ENCODE results near the gene QSOX2.

DNA sequence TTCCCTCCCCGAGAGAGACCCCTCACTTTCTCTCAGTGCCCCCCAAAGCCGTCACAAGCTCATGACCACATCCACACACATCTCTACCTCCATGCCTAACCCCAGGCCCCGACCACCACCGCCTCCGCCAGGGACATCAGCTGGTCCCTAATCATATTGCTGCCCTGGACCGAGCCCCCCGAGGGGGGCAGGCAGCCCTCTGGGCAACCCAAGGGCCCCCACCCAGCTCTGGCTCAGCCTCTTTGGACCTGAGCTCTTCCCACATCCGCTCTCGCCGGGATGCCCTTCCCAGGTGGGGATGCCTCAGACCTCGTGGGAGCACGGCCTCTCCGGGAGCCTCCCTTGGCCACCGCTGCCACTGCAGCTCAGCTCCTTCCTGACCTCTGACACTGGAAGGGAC, 59.2 kb downstream of the QSOX2 start:
- no peak for TF ChIP-seq CEBPB (IDR thresholded peaks at IDR 0.05)
- no peak for TF ChIP-seq CTCF (IDR thresholded peaks at IDR 0.05)
- no peak for TF ChIP-seq BHLHE40 (IDR thresholded peaks at IDR 0.05; ENCODE audit: low read depth, low read length)
- TF ChIP-seq ZNF302 (CRISPR knock-in tag; IDR thresholded peaks at IDR 0.05): no peak
- no peak for TF ChIP-seq POLR2A (IDR thresholded peaks at IDR 0.05; ENCODE audit: low read length)
- TF ChIP-seq PHF8 (IDR thresholded peaks at IDR 0.05; ENCODE audit: borderline replicate concordance, low read depth): no peak
- TF ChIP-seq RFX5 (IDR thresholded peaks at IDR 0.05): no peak
- no peak for TF ChIP-seq SMC3 (IDR thresholded peaks at IDR 0.05)
- TF ChIP-seq, protein P1, sequence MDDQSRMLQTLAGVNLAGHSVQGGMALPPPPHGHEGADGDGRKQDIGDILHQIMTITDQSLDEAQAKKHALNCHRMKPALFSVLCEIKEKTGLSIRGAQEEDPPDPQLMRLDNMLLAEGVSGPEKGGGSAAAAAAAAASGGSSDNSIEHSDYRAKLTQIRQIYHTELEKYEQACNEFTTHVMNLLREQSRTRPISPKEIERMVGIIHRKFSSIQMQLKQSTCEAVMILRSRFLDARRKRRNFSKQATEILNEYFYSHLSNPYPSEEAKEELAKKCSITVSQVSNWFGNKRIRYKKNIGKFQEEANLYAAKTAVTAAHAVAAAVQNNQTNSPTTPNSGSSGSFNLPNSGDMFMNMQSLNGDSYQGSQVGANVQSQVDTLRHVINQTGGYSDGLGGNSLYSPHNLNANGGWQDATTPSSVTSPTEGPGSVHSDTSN (IDR thresholded peaks at IDR 0.05): no peak
- TF ChIP-seq NR3C1 (IDR thresholded peaks at IDR 0.05): no peak
- no peak for TF ChIP-seq JUN (IDR thresholded peaks at IDR 0.05)
- no peak for TF ChIP-seq MYC (IDR thresholded peaks at IDR 0.05; ENCODE audit: borderline replicate concordance, low read length)
- no peak for TF ChIP-seq MAZ (IDR thresholded peaks at IDR 0.05; ENCODE audit: borderline replicate concordance, low read depth, low read length)
